Mucosa of stomach (tissue), 1 donor: ENCODE results near the gene LPIN3.
A peak's percentile ranks its signal among the peaks of the same experiment; 100 is the strongest.

Experiments
- H3K27me3 ChIP-seq: one replicate; pipeline ENCODE4 v1.7.0; 2013; ENCODE audit warnings: mild to moderate bottlenecking, low read length; ENCODE audit not compliant: control insufficient read depth, insufficient read depth
- H3K36me3 ChIP-seq: one replicate; pipeline ENCODE4 v1.7.0; 2013; ENCODE audit warnings: low read length; ENCODE audit not compliant: control insufficient read depth, insufficient read depth
- H3K4me1 ChIP-seq: one replicate; pipeline ENCODE4 v1.7.0; 2013; ENCODE audit warnings: mild to moderate bottlenecking, low read length; ENCODE audit not compliant: control insufficient read depth, insufficient read depth
- H3K4me3 ChIP-seq: one replicate; pipeline ENCODE4 v1.7.0; 2013; ENCODE audit warnings: low read length
- H3K9ac ChIP-seq: one replicate; pipeline ENCODE4 v1.7.0; 2013; ENCODE audit warnings: mild to moderate bottlenecking, low read length, moderate library complexity
- H3K9me3 ChIP-seq: one replicate; pipeline ENCODE4 v1.7.0; 2013; ENCODE audit warnings: mild to moderate bottlenecking, low read length, moderate library complexity; ENCODE audit not compliant: control insufficient read depth
- donor health status: Pancreatic carcinoma.

LPIN3 gene, protein sequence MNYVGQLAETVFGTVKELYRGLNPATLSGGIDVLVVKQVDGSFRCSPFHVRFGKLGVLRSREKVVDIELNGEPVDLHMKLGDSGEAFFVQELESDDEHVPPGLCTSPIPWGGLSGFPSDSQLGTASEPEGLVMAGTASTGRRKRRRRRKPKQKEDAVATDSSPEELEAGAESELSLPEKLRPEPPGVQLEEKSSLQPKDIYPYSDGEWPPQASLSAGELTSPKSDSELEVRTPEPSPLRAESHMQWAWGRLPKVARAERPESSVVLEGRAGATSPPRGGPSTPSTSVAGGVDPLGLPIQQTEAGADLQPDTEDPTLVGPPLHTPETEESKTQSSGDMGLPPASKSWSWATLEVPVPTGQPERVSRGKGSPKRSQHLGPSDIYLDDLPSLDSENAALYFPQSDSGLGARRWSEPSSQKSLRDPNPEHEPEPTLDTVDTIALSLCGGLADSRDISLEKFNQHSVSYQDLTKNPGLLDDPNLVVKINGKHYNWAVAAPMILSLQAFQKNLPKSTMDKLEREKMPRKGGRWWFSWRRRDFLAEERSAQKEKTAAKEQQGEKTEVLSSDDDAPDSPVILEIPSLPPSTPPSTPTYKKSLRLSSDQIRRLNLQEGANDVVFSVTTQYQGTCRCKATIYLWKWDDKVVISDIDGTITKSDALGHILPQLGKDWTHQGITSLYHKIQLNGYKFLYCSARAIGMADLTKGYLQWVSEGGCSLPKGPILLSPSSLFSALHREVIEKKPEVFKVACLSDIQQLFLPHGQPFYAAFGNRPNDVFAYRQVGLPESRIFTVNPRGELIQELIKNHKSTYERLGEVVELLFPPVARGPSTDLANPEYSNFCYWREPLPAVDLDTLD

DNA sequence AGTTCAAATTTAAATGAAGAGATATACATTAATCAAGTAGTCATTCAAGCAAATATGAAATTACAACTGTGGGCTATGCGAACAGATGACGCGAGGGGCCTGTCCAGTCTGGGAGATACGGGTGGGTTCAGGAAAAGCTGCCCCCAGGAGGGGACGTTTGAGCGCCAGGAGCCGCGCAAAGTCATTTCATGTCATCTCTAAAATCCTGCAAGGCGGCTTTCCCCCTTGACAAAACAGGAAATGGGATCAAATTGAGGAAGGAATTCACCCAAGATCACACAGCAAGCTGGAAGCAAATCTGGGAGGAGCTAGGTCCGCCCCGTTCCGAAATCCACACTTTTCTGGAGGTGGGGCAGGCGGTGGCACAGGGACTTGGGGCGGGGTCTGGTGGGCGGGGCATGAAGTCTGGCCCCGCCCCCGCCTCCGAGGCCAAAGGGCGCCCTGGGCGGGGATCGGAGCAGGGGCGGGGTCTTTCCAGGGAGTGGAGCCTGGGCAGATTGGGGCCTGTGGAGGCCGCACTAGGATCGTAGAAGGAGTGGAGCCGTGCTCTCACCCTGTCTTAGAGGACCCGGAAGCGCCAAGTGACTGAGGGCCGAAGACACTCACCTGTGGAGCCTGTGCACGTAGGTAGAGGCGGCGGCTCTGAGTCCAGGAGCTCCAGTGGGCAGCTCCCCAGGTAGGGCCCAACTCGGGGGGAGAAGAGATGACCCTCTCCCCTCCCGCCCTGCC is at the start of gene LPIN3:
TSS of gene LPIN3 (plus strand) at position 495 of the 729 bp plus-strand sequence. CDS start 4,983 bp downstream, outside the sequence.
- no peaks in the 10 kb centered on the region for H3K27me3 ChIP-seq
- peak within 1 kb of the TSS; percentile 47 for H3K4me3 ChIP-seq
- peak within 1 kb of the TSS; percentile 73 for H3K9ac ChIP-seq
- peaks cover 20% of the 10 kb centered on the region for H3K4me1 ChIP-seq
- no peaks in the 10 kb centered on the region for H3K36me3 ChIP-seq
- no peaks in the 10 kb centered on the region for H3K9me3 ChIP-seq

DNA sequence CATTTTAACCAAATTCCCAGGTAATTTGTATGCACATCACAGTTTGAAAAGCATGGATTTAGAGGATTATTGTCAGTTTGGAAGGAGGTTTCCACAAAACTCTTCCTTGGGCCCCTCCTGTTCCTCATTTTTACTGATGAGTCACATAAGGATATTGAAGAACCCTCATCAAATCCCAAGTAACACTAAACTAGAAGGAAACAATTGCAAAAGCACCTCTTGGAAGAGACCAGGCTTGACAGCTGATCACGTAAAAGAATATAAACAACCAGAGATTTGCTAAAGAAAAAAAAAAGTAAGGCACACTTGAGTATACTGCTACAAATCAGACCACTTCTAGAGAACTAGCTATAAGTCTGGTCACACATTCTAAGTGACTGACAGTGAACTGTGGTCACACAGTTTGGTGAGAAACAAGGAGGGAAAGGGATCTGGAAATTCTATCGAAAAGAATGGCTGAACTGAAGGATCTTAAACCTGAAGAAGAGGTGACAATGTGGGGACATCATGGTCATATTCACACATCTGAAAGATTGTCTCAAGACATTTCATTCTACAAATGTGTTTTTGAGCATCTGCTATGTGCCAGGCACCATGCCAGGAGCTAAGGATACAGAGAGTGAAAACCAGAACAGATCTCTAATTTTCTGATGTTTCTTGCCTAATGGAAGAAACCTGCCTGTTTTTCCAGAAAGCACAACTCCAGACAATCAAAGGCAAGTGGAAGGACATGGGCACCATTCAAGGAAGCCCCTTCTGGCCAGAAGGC is 47.2 kb upstream of the LPIN3 start:
- Histone ChIP-seq H3K9ac (no peak overlapping the region), H3K9me3 (no peaks in the 10 kb centered on the region), H3K36me3 (no peaks in the 10 kb centered on the region), H3K4me3 (no peak overlapping the region), H3K4me1 (no peaks in the 10 kb centered on the region), H3K27me3 (no peaks in the 10 kb centered on the region)

DNA sequence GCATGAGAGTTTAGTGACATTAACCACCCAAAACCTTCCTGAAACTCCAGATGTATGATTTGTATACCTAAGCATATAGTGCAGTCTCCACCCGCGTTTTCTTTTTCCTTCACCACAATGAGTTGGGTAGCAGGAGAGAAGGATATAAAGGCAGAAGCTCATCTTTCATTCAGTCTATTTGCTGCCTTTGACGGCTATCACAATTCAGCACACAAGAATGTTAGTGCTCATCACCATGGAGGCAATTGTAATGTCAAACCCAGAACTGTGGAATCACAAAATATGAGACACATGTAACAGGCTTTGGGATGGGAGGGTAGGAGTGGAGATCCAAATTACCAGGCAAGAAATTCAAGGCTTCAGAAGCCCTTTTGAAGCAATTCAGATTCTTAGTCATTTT is 40.7 kb upstream of the LPIN3 start:
- no peak overlapping the region for H3K9ac ChIP-seq
- H3K9me3 ChIP-seq = no peaks in the 10 kb centered on the region
- H3K4me1 ChIP-seq = no peaks in the 10 kb centered on the region
- H3K4me3 ChIP-seq = no peak overlapping the region
- H3K36me3 ChIP-seq = no peaks in the 10 kb centered on the region
- no peaks in the 10 kb centered on the region for H3K27me3 ChIP-seq

DNA sequence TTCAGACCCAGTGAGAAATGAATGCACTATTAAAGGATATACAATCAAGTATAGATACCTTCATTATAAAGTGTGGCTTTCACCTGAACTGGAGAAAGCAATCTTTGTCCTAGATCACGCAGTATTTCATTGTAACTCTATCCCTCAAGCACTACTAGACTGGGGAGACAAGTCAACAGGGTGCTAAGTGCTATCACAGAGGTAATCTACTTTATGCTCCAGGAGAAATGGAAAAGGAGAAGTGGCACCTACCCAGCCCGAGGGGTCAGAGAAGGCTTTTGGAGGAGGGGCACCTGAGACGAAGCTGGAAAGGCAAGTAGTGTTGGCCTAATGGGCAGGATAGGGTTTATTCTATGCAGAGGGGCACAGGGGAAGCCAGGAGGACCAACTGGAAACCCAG is 40.2 kb upstream of the LPIN3 start:
- Histone ChIP-seq H3K9ac (no peak overlapping the region), H3K4me3 (no peak overlapping the region), H3K4me1 (no peaks in the 10 kb centered on the region), H3K9me3 (no peaks in the 10 kb centered on the region), H3K36me3 (no peaks in the 10 kb centered on the region), H3K27me3 (no peaks in the 10 kb centered on the region)

DNA sequence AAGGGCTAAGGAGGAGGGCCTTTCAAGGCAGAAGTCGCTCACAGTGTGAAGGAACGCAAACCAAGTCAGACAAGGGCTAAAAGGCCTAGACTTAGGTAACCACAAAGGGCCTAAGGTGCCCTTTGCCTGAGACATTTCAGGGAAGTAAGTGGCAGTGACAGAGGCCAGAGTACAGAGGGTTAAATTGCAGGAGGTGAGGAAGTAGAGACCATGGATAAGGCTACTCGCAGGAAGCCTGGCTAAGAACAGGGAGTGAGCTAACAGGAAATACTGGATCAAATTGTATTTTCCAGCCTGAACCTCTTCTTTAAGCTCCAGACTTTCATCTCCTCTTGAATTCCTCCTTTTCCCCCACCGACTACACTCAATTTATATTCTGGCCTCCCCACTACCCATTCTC is 39.7 kb upstream of the LPIN3 start:
- no peaks in the 10 kb centered on the region for H3K4me1 ChIP-seq
- H3K36me3 ChIP-seq = no peaks in the 10 kb centered on the region
- no peaks in the 10 kb centered on the region for H3K27me3 ChIP-seq
- H3K4me3 ChIP-seq = no peak overlapping the region
- no peak overlapping the region for H3K9ac ChIP-seq
- no peaks in the 10 kb centered on the region for H3K9me3 ChIP-seq

DNA sequence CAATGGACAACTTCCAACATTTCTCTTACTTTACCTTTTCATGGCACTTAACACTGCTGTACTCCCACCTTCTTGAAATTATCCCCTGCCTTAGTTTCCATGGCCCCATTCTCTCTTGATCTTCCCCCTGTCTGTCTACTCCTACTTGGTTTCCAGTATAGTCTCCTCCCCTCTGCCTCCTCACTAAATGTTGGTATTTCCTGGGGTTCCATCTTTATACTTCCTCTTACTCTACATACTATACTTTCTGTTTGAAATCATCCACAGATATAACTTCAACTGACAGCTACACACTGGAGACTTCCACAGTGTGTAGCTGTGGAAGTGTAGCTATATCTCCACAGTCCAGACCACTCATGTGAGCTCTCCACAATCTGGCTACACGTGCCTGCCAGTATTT is 36.6 kb upstream of the LPIN3 start:
- Histone ChIP-seq H3K27me3 (no peaks in the 10 kb centered on the region), H3K4me3 (no peak overlapping the region), H3K36me3 (no peaks in the 10 kb centered on the region), H3K9ac (no peak overlapping the region), H3K9me3 (no peaks in the 10 kb centered on the region), H3K4me1 (peaks cover 9% of the 10 kb centered on the region)

DNA sequence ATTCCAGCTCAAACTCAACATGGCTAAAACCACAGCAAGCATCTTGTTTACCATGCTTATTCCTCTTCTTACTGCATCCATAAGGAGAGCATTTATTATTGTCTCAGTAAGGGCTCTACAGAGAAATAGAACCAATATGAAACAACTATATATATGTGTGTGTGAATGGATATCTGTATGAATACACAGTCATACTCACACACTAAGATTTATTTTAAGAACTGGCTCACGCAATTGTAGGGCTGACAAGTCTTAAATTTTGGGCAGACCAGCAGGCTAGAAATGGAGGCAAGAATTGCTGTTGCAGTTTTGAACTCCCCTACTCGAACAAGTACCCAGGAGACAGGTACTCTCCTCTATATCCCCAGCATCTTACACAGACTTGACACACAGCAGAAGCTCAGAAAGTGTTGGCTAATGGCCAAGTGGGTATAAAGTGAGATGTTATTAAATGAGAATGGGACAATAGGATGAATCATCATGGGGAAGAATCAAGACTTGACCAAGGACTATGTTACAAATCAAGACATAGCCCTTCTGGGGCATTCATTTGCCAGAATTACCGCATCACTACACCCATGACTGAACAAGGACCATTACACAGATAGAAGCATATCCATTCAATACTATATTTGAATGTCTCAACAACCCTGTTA is 36.1 kb upstream of the LPIN3 start:
- Histone ChIP-seq H3K36me3 (no peaks in the 10 kb centered on the region), H3K9ac (no peak overlapping the region), H3K4me1 (peaks cover 13% of the 10 kb centered on the region), H3K4me3 (no peak overlapping the region), H3K9me3 (no peaks in the 10 kb centered on the region), H3K27me3 (no peaks in the 10 kb centered on the region)

DNA sequence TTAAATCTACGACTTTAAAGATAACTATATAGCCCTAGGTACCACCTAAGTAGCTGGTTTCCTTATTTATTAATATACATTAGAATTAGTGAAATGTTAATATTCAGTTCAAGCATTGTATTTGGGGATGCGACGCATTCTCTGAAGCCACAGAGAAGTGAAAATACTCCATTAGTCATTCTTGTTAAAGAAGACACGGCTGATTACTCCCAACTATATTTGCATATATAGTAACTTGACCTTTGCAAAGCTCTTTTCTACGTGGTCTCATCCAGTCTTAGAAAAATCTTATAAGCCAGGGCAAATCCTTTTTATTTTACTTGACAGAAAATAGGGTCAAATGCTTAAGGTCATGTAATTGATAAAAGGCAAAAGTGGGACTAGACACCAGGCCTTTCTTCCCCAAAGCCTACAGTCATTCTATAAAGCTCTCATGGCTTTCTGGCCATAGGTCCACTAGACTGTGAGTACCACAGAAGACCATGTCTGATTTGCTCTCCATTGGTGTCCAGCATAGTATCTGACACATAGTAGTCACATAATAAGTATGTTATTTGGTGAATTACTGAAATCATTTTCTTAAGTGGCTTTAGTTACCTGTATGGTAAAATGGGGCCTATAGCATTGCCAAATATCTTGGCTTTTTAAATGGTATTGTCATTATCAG is 34.4 kb upstream of the LPIN3 start:
- H3K4me1 ChIP-seq = peaks cover 16% of the 10 kb centered on the region
- H3K4me3 ChIP-seq = no peak overlapping the region
- H3K9ac ChIP-seq = no peak overlapping the region
- no peaks in the 10 kb centered on the region for H3K36me3 ChIP-seq
- H3K27me3 ChIP-seq = no peaks in the 10 kb centered on the region
- no peaks in the 10 kb centered on the region for H3K9me3 ChIP-seq

DNA sequence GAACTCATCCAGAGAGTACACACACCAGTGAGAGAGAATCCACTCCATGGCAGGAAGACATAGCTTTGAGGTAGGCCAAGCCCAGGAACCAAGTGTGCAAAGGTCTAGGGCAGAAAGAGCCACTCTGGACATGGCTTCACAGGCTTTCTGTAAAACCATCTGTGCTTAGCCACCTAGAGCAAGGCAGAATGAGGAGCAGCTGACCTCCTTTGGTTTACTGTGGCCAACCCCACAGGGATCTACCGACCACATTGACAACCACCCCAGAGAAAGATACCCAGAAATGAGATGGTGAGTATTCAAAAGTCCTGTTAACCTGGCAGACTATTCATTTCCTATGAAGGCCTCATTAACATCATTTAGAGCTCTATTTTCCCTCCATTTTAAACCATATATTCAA is 33.6 kb upstream of the LPIN3 start:
- Histone ChIP-seq H3K4me3 (no peak overlapping the region), H3K9ac (no peak overlapping the region), H3K36me3 (no peaks in the 10 kb centered on the region), H3K27me3 (no peaks in the 10 kb centered on the region), H3K4me1 (peaks cover 16% of the 10 kb centered on the region), H3K9me3 (no peaks in the 10 kb centered on the region)

DNA sequence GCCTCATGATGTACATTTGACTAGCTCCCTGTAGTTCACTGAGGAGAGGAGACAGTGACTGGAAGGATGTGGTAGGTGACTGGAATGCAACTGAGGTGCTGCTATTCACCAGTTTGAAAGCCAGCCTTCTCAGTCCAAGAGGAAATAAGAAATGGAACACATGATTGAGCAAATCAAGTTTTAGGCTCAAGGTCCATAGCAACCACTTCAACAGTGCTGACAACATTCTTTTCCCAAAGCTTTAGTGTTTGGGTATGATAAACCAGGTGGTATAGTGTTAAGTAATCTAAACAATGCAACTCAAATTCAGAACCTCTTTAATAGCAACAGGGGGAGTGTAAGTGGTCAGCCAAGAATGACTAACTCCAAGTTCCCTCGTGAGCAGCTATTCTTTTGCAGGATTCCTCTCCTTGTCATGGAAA is 32.3 kb upstream of the LPIN3 start:
- no peak overlapping the region for H3K4me3 ChIP-seq
- no peak overlapping the region for H3K9ac ChIP-seq
- H3K9me3 ChIP-seq = no peaks in the 10 kb centered on the region
- peaks cover 16% of the 10 kb centered on the region for H3K4me1 ChIP-seq
- H3K36me3 ChIP-seq = no peaks in the 10 kb centered on the region
- no peaks in the 10 kb centered on the region for H3K27me3 ChIP-seq
